Mesenchymal stem cell (in vitro differentiated cells and primary cell): ENCODE measurements around the gene ZFAND4.

Experiments
- DNase-seq: peaks from one replicate; pipeline ENCODE4 v3.0.0-alpha.2; 2013
- H2AFZ ChIP-seq: one replicate; pipeline ENCODE4 v1.6.1; 2013; ENCODE audit warnings: low read depth, mild to moderate bottlenecking, control low read depth, inconsistent platforms, low read length, moderate library complexity
- H2AK5ac ChIP-seq: 2 replicates; pipeline ENCODE4 v1.6.1; 2013; ENCODE audit warnings: low read length, moderate library complexity, mild to moderate bottlenecking, inconsistent platforms; ENCODE audit not compliant: severe bottlenecking
- H2BK120ac ChIP-seq: one replicate; pipeline ENCODE4 v1.6.1; 2013; ENCODE audit warnings: low read depth, mild to moderate bottlenecking, inconsistent platforms, low read length, moderate library complexity
- H2BK12ac ChIP-seq, 2 experiments: one replicate each; pipeline ENCODE4 v1.6.1; 2013; ENCODE audit warnings: inconsistent platforms in 2 of 2, low read length in 2 of 2, mild to moderate bottlenecking in 2 of 2, moderate library complexity in 2 of 2, control low read depth in 1 of 2
- H2BK15ac ChIP-seq: one replicate; pipeline ENCODE4 v1.6.1; 2013; ENCODE audit warnings: mild to moderate bottlenecking, low read depth, inconsistent platforms; ENCODE audit not compliant: poor library complexity, severe bottlenecking
- H2BK5ac ChIP-seq: 2 replicates; pipeline ENCODE4 v1.6.1; 2013; ENCODE audit warnings: low read depth, mild to moderate bottlenecking, low read length, control low read depth, inconsistent platforms; ENCODE audit not compliant: poor library complexity, severe bottlenecking
- H3K14ac ChIP-seq, 2 experiments: one replicate each; pipeline ENCODE4 v1.6.1; 2013; ENCODE audit warnings: inconsistent platforms in 2 of 2, low read length in 2 of 2, control low read depth in 1 of 2, mild to moderate bottlenecking in 1 of 2, moderate library complexity in 1 of 2
- H3K18ac ChIP-seq, 2 experiments: one replicate each; pipeline ENCODE4 v1.6.1; 2013; ENCODE audit warnings: inconsistent platforms in 2 of 2, low read length in 2 of 2, control low read depth in 1 of 2, low read depth in 1 of 2, mild to moderate bottlenecking in 1 of 2
- H3K23ac ChIP-seq, 2 experiments: one replicate each; pipeline ENCODE4 v1.6.1; 2013; ENCODE audit warnings: inconsistent platforms in 2 of 2, low read length in 2 of 2, mild to moderate bottlenecking in 2 of 2, moderate library complexity in 2 of 2, control low read depth in 1 of 2
- H3K27ac ChIP-seq: 2 replicates; pipeline ENCODE4 v1.5.1; 2013; ENCODE audit warnings: mild to moderate bottlenecking, moderate library complexity, low read length, control low read depth, inconsistent platforms; ENCODE audit not compliant: poor library complexity, severe bottlenecking
- H3K27me3 ChIP-seq, 2 experiments: 2 replicates each; pipeline versions ENCODE4 v1.6.1 to v1.7.0; 2013; ENCODE audit warnings: low read length in 2 of 2, mild to moderate bottlenecking in 2 of 2, moderate library complexity in 2 of 2, control low read depth in 1 of 2, inconsistent platforms in 1 of 2; ENCODE audit not compliant: control insufficient read depth in 1 of 2, insufficient read depth in 1 of 2
- H3K36me3 ChIP-seq, 2 experiments: 2 replicates each; pipeline versions ENCODE4 v1.6.1 to v1.7.0; 2013; ENCODE audit warnings: low read length in 2 of 2, control low read depth in 1 of 2, inconsistent platforms in 1 of 2, low read depth in 1 of 2, mild to moderate bottlenecking in 1 of 2; ENCODE audit not compliant: insufficient read depth in 2 of 2, control insufficient read depth in 1 of 2
- H3K4ac ChIP-seq, 2 experiments: one replicate each; pipeline ENCODE4 v1.6.1; 2013; ENCODE audit warnings: inconsistent platforms in 2 of 2, low read length in 2 of 2, mild to moderate bottlenecking in 2 of 2, moderate library complexity in 2 of 2, control low read depth in 1 of 2, low read depth in 1 of 2
- H3K4me1 ChIP-seq: 2 replicates; pipeline ENCODE4 v1.6.1; 2013; ENCODE audit warnings: low read depth, low read length, control low read depth; ENCODE audit not compliant: control insufficient read depth, insufficient read depth
- H3K4me2 ChIP-seq: 2 replicates; pipeline ENCODE4 v1.6.1; 2013; ENCODE audit warnings: low read length, mild to moderate bottlenecking, inconsistent platforms; ENCODE audit not compliant: poor library complexity, severe bottlenecking
- H3K4me3 ChIP-seq, 2 experiments: 2 replicates each; pipeline versions ENCODE4 v1.5.1 to v1.7.0; 2013; ENCODE audit warnings: low read length in 2 of 2, mild to moderate bottlenecking in 2 of 2, control low read depth in 1 of 2, low read depth in 1 of 2; ENCODE audit not compliant: insufficient read depth in 1 of 2
- H3K79me1 ChIP-seq: replicated peaks from 2 replicates; pipeline ENCODE4 v1.6.1; 2013; ENCODE audit warnings: mild to moderate bottlenecking, control low read depth, low read length, inconsistent platforms; ENCODE audit not compliant: poor library complexity, severe bottlenecking
- H3K9ac ChIP-seq: 2 replicates; pipeline ENCODE4 v1.7.0; 2013; ENCODE audit warnings: mild to moderate bottlenecking, low read length, moderate library complexity
- H3K9me3 ChIP-seq: 2 replicates; pipeline ENCODE4 v1.7.0; 2013; ENCODE audit warnings: mild to moderate bottlenecking, low read length; ENCODE audit not compliant: control insufficient read depth
- H4K8ac ChIP-seq: one replicate; pipeline ENCODE4 v1.6.1; 2013; ENCODE audit warnings: inconsistent platforms, mild to moderate bottlenecking, low read length, moderate library complexity
- H4K91ac ChIP-seq: one replicate; pipeline ENCODE4 v1.6.1; 2013; ENCODE audit warnings: mild to moderate bottlenecking, low read length, inconsistent platforms
- WGBS: methylation state at CpG from one replicate; pipeline ENCODE4 v1.1.7; 2013; ENCODE audit warnings: mixed read lengths; 5-methylcytosine and 5-hydroxymethylcytosine counted together

ZFAND4 gene

GRCh38 chr10:45596526-45596925 lies 76.0 kb downstream of the ZFAND4 start:
- Histone ChIP-seq H3K14ac (no peak overlapping the region), H4K8ac (no peak overlapping the region), H2BK5ac (no peak overlapping the region), H2BK12ac (no peak overlapping the region), H3K27me3 (peaks cover 0 to 23% of the 10 kb centered on the region in 2 experiments), H3K9ac (no peak overlapping the region), H3K23ac (no peak overlapping the region), H3K18ac (no peak overlapping the region), H2AFZ (no peak overlapping the region), H3K4me1 (no peaks in the 10 kb centered on the region), H3K4me3 (no peak overlapping the region), H3K4me2 (no peak overlapping the region), H2AK5ac (no peak overlapping the region), H2BK120ac (no peak overlapping the region), H3K9me3 (peaks cover 6% of the 10 kb centered on the region), H3K4ac (no peak overlapping the region), H3K36me3 (no peaks in the 10 kb centered on the region), H3K79me1 (peaks cover 5% of the 10 kb centered on the region), H4K91ac (no peak overlapping the region), H2BK15ac (no peak overlapping the region), H3K27ac (no peak overlapping the region)
- no peak for DNase-seq
- WGBS = 87% methylated on average over 8 of the region's 9 CpGs

- peaks cover 0 to 12% of the 10 kb centered on the region in 2 experiments for H3K27me3 ChIP-seq
Measured at GRCh38 chr10:45594276-45595157, 78.1 kb downstream of the ZFAND4 start.

GRCh38 chr10:45593938-45594275 lies 78.7 kb downstream of the ZFAND4 start:
- Histone ChIP-seq H4K91ac (no peak overlapping the region), H2BK120ac (no peak overlapping the region), H3K36me3 (peaks cover 0 to 12% of the 10 kb centered on the region in 2 experiments), H3K14ac (no peak overlapping the region), H2AFZ (peak overlapping the region; percentile 97), H3K4me3 (peak overlapping the region; percentile 93 to 95), H3K9me3 (no peaks in the 10 kb centered on the region), H3K23ac (no peak overlapping the region), H3K18ac (no peak overlapping the region), H2BK12ac (no peak overlapping the region), H2AK5ac (no peak overlapping the region), H3K27ac (no peak overlapping the region), H3K4me2 (peak overlapping the region; percentile 60), H4K8ac (peak overlapping the region; percentile 93), H3K9ac (peak overlapping the region; percentile 95), H3K4me1 (no peaks in the 10 kb centered on the region), H2BK15ac (no peak overlapping the region), H2BK5ac (no peak overlapping the region), H3K27me3 (peaks cover 0 to 5% of the 10 kb centered on the region in 2 experiments), H3K4ac (peak overlapping the region in 1 of 2 experiments; percentile 87), H3K79me1 (peaks cover 13% of the 10 kb centered on the region)
- DNase-seq = no peak
- WGBS = 14% methylated on average over 4 of the region's 6 CpGs

More at GRCh38 chr10:45594276-45595157, 78.1 kb downstream of the ZFAND4 start:
- peak overlapping the region; percentile 93 for H4K8ac ChIP-seq
- H3K14ac ChIP-seq = peak overlapping the region in 1 of 2 experiments; percentile 87
- peaks cover 0 to 9% of the 10 kb centered on the region in 2 experiments for H3K36me3 ChIP-seq
- peak overlapping the region; percentile 93 to 95 for H3K4me3 ChIP-seq
- H3K23ac ChIP-seq = no peak overlapping the region
- H3K79me1 ChIP-seq = peaks cover 10% of the 10 kb centered on the region
- no peaks in the 10 kb centered on the region for H3K4me1 ChIP-seq
- peak; percentile 90 for DNase-seq
- H2BK15ac ChIP-seq = no peak overlapping the region
- under 1% methylated on average over 74 of the region's 88 CpGs for WGBS
- peak overlapping the region in 1 of 2 experiments; percentile 87 for H3K4ac ChIP-seq
- no peak overlapping the region for H2BK5ac ChIP-seq
- H3K27ac ChIP-seq = no peak overlapping the region
- H2BK12ac ChIP-seq = peak overlapping the region in 1 of 2 experiments; percentile 64
- peak overlapping the region; percentile 80 to 94 for H3K18ac ChIP-seq
- H2AFZ ChIP-seq = peak overlapping the region; percentile 97
- H4K91ac ChIP-seq = peak overlapping the region; percentile 91
- H3K9ac ChIP-seq = peak overlapping the region; percentile 95
- peak overlapping the region; percentile 60 for H3K4me2 ChIP-seq
- H2BK120ac ChIP-seq = peak overlapping the region; percentile 29
- H2AK5ac ChIP-seq = no peak overlapping the region
- peaks cover 2% of the 10 kb centered on the region for H3K9me3 ChIP-seq

- DNase-seq = no peak
- no peak overlapping the region for H3K4ac ChIP-seq
- no peak overlapping the region for H2BK15ac ChIP-seq
- H3K14ac ChIP-seq = no peak overlapping the region
- no peak overlapping the region for H2AFZ ChIP-seq
- no peak overlapping the region for H3K23ac ChIP-seq
- no peak overlapping the region for H2BK12ac ChIP-seq
- peaks cover 0 to 5% of the 10 kb centered on the region in 2 experiments for H3K27me3 ChIP-seq
- H3K4me3 ChIP-seq = peak overlapping the region in 1 of 2 experiments; percentile 95
- no peak overlapping the region for H4K8ac ChIP-seq
- H3K18ac ChIP-seq = no peak overlapping the region
- peak overlapping the region; percentile 95 for H3K9ac ChIP-seq
- H3K36me3 ChIP-seq = peaks cover 0 to 12% of the 10 kb centered on the region in 2 experiments
- no peak overlapping the region for H2AK5ac ChIP-seq
- no peak overlapping the region for H3K4me2 ChIP-seq
- H3K4me1 ChIP-seq = no peaks in the 10 kb centered on the region
- H4K91ac ChIP-seq = no peak overlapping the region
- H2BK120ac ChIP-seq = no peak overlapping the region
- H3K27ac ChIP-seq = no peak overlapping the region
- no peaks in the 10 kb centered on the region for H3K9me3 ChIP-seq
- H2BK5ac ChIP-seq = no peak overlapping the region
- peaks cover 13% of the 10 kb centered on the region for H3K79me1 ChIP-seq
Measured at GRCh38 chr10:45592926-45593325, 79.6 kb downstream of the ZFAND4 start.
